GM18951 (cell line): ENCODE results near the gene ANKRD36B.
"Not testable (repeated sequence)": the region's sequence is repeated elsewhere in the genome, so short reads cannot be mapped to it uniquely, and the experiment has no call there.

Experiments used
- POLR2A ChIP-seq: IDR thresholded peaks from 4 replicates; pipeline ENCODE4 v1.6.1; 2011; ENCODE audit warnings: mild to moderate bottlenecking; ENCODE audit not compliant: insufficient read length, insufficient read depth; ENCODE audit errors: extremely low read depth
- in situ Hi-C: fragments of 300-500 bp; cut with MboI; formaldehyde crosslinking; loops from one replicate; pipeline ENCODE4 v1.12.0; 2022; ENCODE audit warnings: low sequenced_read_pairs, mixed read lengths, inconsistent platforms; ENCODE audit not compliant: unreplicated experiment

Gene ANKRD36B

GRCh38 chr2:97589598-97590510 lies at the start of gene ANKRD36B:
Gene ANKRD36B (minus strand): TSS chr2:97589877. CDS start chr2:97589685, 192 bp downstream.
- in situ Hi-C loops: loop anchor here (10.0 kb wide), 1 partner anchor 1595 kb away; the partner anchor contains the start of gene ANKRD36C
- TF ChIP-seq POLR2A: peak; percentile 55

DNA sequence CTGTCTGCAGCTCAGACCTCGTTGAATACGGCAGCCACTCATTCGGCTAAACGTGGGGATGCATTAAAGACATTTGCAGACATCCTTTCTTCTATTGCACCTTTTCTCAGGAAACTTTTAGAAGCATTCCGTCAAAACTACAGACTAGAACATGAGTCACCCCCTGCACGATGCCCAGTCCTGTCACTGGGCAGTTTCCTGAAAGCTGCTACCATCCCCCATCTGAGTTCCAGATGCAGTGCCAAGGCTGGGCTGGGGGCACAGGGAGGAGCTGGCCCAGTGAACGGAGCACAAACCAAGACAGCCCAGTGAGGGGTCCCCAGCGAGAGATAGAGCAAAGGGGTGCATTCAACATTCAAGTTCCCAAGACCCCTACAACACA lies 36.4 kb upstream of the ANKRD36B start:
- in situ Hi-C loops: loop anchor here (10.0 kb wide), 1 partner anchor 1871 kb away; no protein-coding TSS in a partner anchor

- in situ Hi-C loops: loop anchor here (10.0 kb wide), 1 partner anchor 1871 kb away; no protein-coding TSS in a partner anchor
Measured at GRCh38 chr2:97625354-97626048, 35.8 kb upstream of the ANKRD36B start.

- in situ Hi-C loops: loop anchor here (10.0 kb wide), 1 partner anchor 1868 kb away; no protein-coding TSS in a partner anchor
Measured at GRCh38 chr2:97622976-97623375, 33.3 kb upstream of the ANKRD36B start.

GRCh38 chr2:97620492-97620891 lies 30.8 kb upstream of the ANKRD36B start:
- in situ Hi-C loops: loop anchor here (10.0 kb wide), 1 partner anchor 1866 kb away; no protein-coding TSS in a partner anchor

DNA sequence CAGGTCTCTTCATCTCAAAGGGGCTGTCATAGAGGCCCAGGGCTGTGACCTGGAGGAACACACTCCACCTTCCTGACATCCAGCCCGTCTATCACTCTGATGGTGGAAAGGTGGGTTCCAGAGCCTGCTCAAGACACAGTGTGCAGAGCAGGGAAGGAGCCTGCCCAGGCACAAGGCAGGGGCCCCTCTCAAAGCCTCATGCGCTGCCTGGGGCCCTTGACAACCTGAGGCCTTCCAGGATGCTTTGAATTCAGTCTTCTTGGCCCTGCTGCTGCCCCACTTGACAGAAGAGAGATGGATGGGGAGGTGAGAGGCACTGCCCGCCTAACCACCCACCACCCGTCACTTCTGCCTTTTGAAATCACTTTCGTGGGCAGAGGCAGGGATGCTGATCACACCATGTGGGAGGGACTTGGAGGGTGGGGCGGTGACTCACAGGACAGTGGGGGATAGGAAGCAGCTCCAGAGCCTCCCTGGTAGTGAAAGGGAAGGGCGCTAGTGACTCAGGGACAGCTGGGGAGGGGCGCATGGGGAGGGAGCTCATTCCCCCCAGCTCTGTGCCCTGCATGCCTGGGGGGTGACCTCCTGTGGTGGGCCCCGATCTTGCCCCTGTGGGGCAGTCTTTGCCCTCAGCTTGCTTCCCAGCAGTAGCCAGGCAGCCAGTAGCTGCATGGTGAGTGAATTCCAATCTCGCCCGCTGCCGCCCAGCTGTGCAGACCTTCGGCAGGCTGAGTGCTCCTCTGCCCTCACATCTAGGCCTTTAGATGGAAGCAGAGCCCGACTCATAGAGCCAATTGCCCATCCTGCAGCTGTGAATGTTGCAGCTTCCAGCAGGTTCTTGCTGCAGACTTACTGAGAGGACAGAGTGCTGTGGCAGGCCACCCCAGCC lies 29.5 kb upstream of the ANKRD36B start:
- in situ Hi-C loops: loop anchor here (10.0 kb wide), 1 partner anchor 1554 kb away; no protein-coding TSS in a partner anchor

DNA sequence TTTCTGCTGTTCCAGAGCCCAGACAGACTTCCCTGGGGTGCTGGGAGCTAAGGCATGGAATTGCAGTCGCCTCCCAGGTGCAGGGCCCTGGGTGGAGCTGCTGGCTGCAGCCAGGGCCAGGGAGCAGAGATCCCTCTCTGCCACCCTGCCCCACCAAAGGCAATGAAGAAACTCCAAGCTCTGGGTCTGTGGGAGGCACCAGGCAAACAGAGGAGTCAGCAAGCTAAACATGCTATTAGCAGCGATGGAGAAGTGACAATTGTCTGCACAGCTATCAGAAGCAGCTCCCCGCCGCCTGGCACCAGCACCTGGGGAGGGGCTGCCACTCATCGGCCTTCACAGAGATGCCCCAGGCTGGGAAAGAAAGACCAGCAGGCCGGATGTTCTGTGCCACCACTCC lies 28.2 kb upstream of the ANKRD36B start:
- no peak for TF ChIP-seq POLR2A
- in situ Hi-C loops: loop anchor here (10.0 kb wide), 1 partner anchor 1553 kb away; no protein-coding TSS in a partner anchor

DNA sequence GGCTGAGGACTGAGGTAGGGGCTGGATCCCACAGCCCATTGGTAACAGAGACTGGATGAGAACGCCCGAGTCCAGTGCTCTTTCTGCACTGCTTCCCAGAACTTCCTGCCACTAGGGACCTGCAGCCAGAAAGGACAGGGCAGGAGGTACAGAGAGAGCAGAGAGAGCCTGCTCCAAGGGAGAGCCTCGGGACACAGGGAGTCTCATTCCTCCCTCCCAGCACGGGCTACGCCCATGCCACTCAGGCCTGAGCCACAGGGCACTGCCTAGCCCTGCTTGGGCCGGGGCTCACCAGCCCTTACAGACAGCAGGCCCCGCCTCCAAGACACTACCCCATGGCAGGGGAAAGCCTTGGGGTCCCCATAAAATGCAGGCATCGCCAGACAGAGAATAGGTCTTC lies 26.1 kb upstream of the ANKRD36B start:
- in situ Hi-C loops: loop anchor here (10.0 kb wide), 1 partner anchor 1551 kb away; no protein-coding TSS in a partner anchor

DNA sequence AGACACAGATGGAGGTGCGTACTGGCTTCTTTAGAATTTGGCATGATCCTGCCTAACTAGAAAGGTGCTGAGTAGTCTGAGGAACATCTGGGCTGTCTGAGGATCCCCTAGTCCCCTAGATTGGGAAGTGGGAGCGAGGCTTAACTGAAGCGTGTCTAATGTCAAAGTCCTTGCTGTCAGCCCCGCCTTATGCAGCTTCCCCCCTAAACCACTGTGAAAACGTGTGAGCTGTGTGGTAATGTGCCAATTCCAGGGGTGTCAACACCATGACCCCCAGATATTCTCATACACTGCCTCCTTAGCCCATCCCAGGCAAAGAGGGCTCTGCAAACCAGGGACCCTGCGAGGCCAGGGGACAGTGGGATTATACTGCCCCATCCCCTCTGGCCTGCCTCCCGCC lies 22.2 kb upstream of the ANKRD36B start:
- in situ Hi-C loops: loop anchor here (10.0 kb wide), 1 partner anchor 1547 kb away; no protein-coding TSS in a partner anchor

GRCh38 chr2:97608745-97609144 lies 19.1 kb upstream of the ANKRD36B start:
- in situ Hi-C loops: not testable (repeated sequence)

GRCh38 chr2:97605524-97606339 lies 16.1 kb upstream of the ANKRD36B start:
- in situ Hi-C loops: not testable (repeated sequence)

DNA sequence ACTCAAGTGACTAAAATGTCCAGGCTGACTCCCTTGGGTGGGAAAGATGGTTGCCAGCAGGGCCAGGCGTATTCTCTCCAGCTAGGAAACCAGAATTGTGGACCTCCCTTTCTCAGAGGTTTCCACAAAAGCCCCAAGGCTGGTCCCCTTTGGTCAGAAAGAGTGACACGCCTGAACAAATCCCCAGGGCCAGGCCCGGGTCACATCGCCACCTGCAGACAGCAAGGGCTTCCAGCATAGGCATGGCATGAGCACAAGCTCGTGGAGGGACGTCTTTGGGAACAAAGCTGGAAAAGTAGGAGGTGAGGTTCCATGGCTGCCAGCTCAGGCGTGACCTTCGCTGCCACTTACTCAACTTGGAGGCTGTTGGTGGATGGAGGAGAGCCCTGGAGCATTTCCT lies 15.4 kb upstream of the ANKRD36B start:
- in situ Hi-C loops: not testable (repeated sequence)

- in situ Hi-C loops: not testable (repeated sequence)
Measured at GRCh38 chr2:97601537-97601936, 11.9 kb upstream of the ANKRD36B start.

GRCh38 chr2:97596180-97596579 lies 6.5 kb upstream of the ANKRD36B start:
- in situ Hi-C loops: loop anchor here (10.0 kb wide), 1 partner anchor 1601 kb away; the partner anchor contains the start of gene ANKRD36C

- in situ Hi-C loops: loop anchor here (10.0 kb wide), 1 partner anchor 1599 kb away; the partner anchor contains the start of gene ANKRD36C
Measured at GRCh38 chr2:97593520-97593919, 3.8 kb upstream of the ANKRD36B start.

- in situ Hi-C loops: loop anchor here (10.0 kb wide), 1 partner anchor 1596 kb away; the partner anchor contains the start of gene ANKRD36C
Measured at GRCh38 chr2:97590515-97591394, 1.1 kb upstream of the ANKRD36B start.

- in situ Hi-C loops: not testable (repeated sequence)
Measured at GRCh38 chr2:97589257-97589597, 450 bp downstream of the ANKRD36B start.
